H9 (cell line): Measurements from ENCODE around the gene S100P. TPM values are rescaled to one million over a fixed set of nuclear protein-coding genes. Genes with fewer than 3 reads are reported as not detected.

Experiments
- DNase-seq: peaks from one replicate; pipeline ENCODE4 v3.0.0-alpha.2; 2017
- H2AFZ ChIP-seq: one replicate; pipeline ENCODE4 v1.6.1; 2013; ENCODE audit warnings: mild to moderate bottlenecking, low read length, control low read depth, moderate library complexity
- H2AK5ac ChIP-seq: 2 replicates; pipeline ENCODE4 v1.6.1; 2013; ENCODE audit warnings: low read length, control low read depth, mixed read lengths; ENCODE audit not compliant: insufficient read length
- H2BK120ac ChIP-seq: one replicate; pipeline ENCODE4 v1.6.1; 2013; ENCODE audit warnings: low read depth, mild to moderate bottlenecking, low read length, control low read depth, inconsistent platforms; ENCODE audit not compliant: poor library complexity, severe bottlenecking
- H2BK12ac ChIP-seq: 2 replicates; pipeline ENCODE4 v1.6.1; 2013; ENCODE audit warnings: low read length, control low read depth, mixed read lengths, low read depth; ENCODE audit not compliant: insufficient read length
- H2BK15ac ChIP-seq: 2 replicates; pipeline ENCODE4 v1.6.1; 2013; ENCODE audit warnings: low read depth, low read length, control low read depth
- H2BK20ac ChIP-seq: one replicate; pipeline ENCODE4 v1.6.1; 2013; ENCODE audit warnings: low read depth, mild to moderate bottlenecking, low read length, control low read depth, inconsistent platforms; ENCODE audit not compliant: poor library complexity, severe bottlenecking
- H2BK5ac ChIP-seq: 2 replicates; pipeline ENCODE4 v1.6.1; 2013; ENCODE audit warnings: low read length, control low read depth, mixed read lengths; ENCODE audit not compliant: insufficient read length
- H3K14ac ChIP-seq: 2 replicates; pipeline ENCODE4 v1.6.1; 2013; ENCODE audit warnings: low read length, control low read depth; ENCODE audit not compliant: insufficient read depth
- H3K18ac ChIP-seq: 2 replicates; pipeline ENCODE4 v1.6.1; 2013; ENCODE audit warnings: low read depth, mild to moderate bottlenecking, mixed read lengths, low read length, control low read depth; ENCODE audit not compliant: insufficient read length
- H3K23ac ChIP-seq: 2 replicates; pipeline ENCODE4 v1.6.1; 2013; ENCODE audit warnings: low read length, control low read depth, mixed read lengths, low read depth; ENCODE audit not compliant: insufficient read length
- H3K23me2 ChIP-seq: 2 replicates; pipeline ENCODE4 v1.6.1; 2013; ENCODE audit warnings: low read depth, mild to moderate bottlenecking, mixed read lengths, low read length, control low read depth; ENCODE audit not compliant: insufficient read length, poor library complexity, severe bottlenecking
- H3K27ac ChIP-seq: 2 replicates; pipeline ENCODE4 v1.5.1; 2013; ENCODE audit warnings: low read length, control low read depth, mixed read lengths, low read depth; ENCODE audit not compliant: insufficient read length
- H3K27me3 ChIP-seq: 2 replicates; pipeline ENCODE4 v1.6.1; 2013; ENCODE audit warnings: low read length, control low read depth, inconsistent platforms; ENCODE audit not compliant: insufficient read depth
- H3K4ac ChIP-seq: 2 replicates; pipeline ENCODE4 v1.6.1; 2013; ENCODE audit warnings: low read depth, mild to moderate bottlenecking, control low read depth, inconsistent platforms, low read length, moderate library complexity
- H3K4me1 ChIP-seq: 2 replicates; pipeline ENCODE4 v1.6.1; 2013; ENCODE audit warnings: low read length, control low read depth, inconsistent platforms; ENCODE audit not compliant: insufficient read depth
- H3K4me2 ChIP-seq: 2 replicates; pipeline ENCODE4 v1.6.1; 2013; ENCODE audit warnings: low read length, control low read depth, mixed read lengths; ENCODE audit not compliant: insufficient read length, insufficient read depth
- H3K56ac ChIP-seq: 2 replicates; pipeline ENCODE4 v1.6.1; 2013; ENCODE audit warnings: low read depth, mild to moderate bottlenecking, mixed read lengths, low read length, control low read depth; ENCODE audit not compliant: insufficient read length
- H3K79me1 ChIP-seq: 2 replicates; pipeline ENCODE4 v1.6.1; 2013; ENCODE audit warnings: low read depth, mild to moderate bottlenecking, moderate library complexity, low read length, control low read depth, inconsistent platforms; ENCODE audit not compliant: insufficient read depth, poor library complexity, severe bottlenecking
- H3K79me2 ChIP-seq: 2 replicates; pipeline ENCODE4 v1.6.1; 2013; ENCODE audit warnings: low read length, control low read depth, inconsistent platforms; ENCODE audit not compliant: insufficient read depth
- H3K9ac ChIP-seq: 2 replicates; pipeline ENCODE4 v1.6.1; 2013; ENCODE audit warnings: low read length, control low read depth, mixed read lengths; ENCODE audit not compliant: insufficient read length; ENCODE audit errors: extremely low read depth
- H3K9me3 ChIP-seq: one replicate; pipeline ENCODE4 v1.6.1; 2013; ENCODE audit warnings: low read depth, low read length, inconsistent platforms; ENCODE audit not compliant: control insufficient read depth
- H3T11ph ChIP-seq: one replicate; pipeline ENCODE4 v1.6.1; 2013; ENCODE audit warnings: mild to moderate bottlenecking, low read length, control low read depth, inconsistent platforms
- H4K20me1 ChIP-seq: one replicate; pipeline ENCODE4 v1.6.1; 2013; ENCODE audit not compliant: control insufficient read depth, insufficient read length, insufficient read depth
- H4K5ac ChIP-seq: 2 replicates; pipeline ENCODE4 v1.6.1; 2013; ENCODE audit warnings: low read depth, mild to moderate bottlenecking, mixed read lengths, low read length, control low read depth; ENCODE audit not compliant: insufficient read length
- H4K8ac ChIP-seq: replicated peaks from 2 replicates; pipeline ENCODE4 v1.6.1; 2013; ENCODE audit warnings: low read length, control low read depth, mixed read lengths, low read depth; ENCODE audit not compliant: insufficient read length
- H4K91ac ChIP-seq: 2 replicates; pipeline ENCODE4 v1.6.1; 2013; ENCODE audit warnings: low read depth, mild to moderate bottlenecking, moderate library complexity, mixed read lengths, low read length, control low read depth; ENCODE audit not compliant: insufficient read length
- H3K27ac Mint-ChIP-seq, 3 experiments: 2 replicates in 2 of 3; 3 replicates in 1 of 3; pipeline ENCODE4 v1.8.0; 2020 to 2021; ENCODE audit warnings: mixed read lengths in 3 of 3, mild to moderate bottlenecking in 1 of 3, moderate library complexity in 1 of 3
- H3K27me3 Mint-ChIP-seq: 2 replicates; pipeline ENCODE4 v1.8.0; 2021; ENCODE audit warnings: low read depth, mild to moderate bottlenecking, moderate library complexity, mixed read lengths
- H3K36me3 Mint-ChIP-seq, 3 experiments: 2 replicates in 2 of 3; 3 replicates in 1 of 3; pipeline ENCODE4 v1.8.0; 2020 to 2021; ENCODE audit warnings: low read depth in 3 of 3, mixed read lengths in 3 of 3; ENCODE audit not compliant: insufficient read depth in 1 of 3
- H3K4me1 Mint-ChIP-seq, 2 experiments: 2 replicates each; pipeline ENCODE4 v1.8.0; 2020; ENCODE audit warnings: mixed read lengths in 2 of 2
- H3K4me3 Mint-ChIP-seq, 2 experiments: 2 replicates in 1 of 2; 3 replicates in 1 of 2; pipeline ENCODE4 v1.8.0; 2020 to 2021; ENCODE audit warnings: mild to moderate bottlenecking in 2 of 2, mixed read lengths in 2 of 2, moderate library complexity in 1 of 2
- H3K9me3 Mint-ChIP-seq, 2 experiments: 2 replicates in 1 of 2; 3 replicates in 1 of 2; pipeline ENCODE4 v1.8.0; 2020; ENCODE audit warnings: mild to moderate bottlenecking in 2 of 2, mixed read lengths in 2 of 2, moderate library complexity in 1 of 2
- WGBS: extraction: QIAGEN DNeasy Blood & Tissue Kit; methylation state at CpG from one replicate; pipeline ENCODE4 v1.1.7; 2013; ENCODE audit warnings: missing lambda C conversion rate, low lambda C conversion rate, mixed read lengths; ENCODE audit not compliant: insufficient read length; ENCODE audit errors: extremely low coverage; 5-methylcytosine and 5-hydroxymethylcytosine counted together
- total RNA-seq: library from RNA; stranded (reverse); gene quantifications from 2 replicates; pipeline ENCODE4 v1.2.1, GENCODE V29; 2021
- TF ChIP-seq, protein P1 (sequence below): fragments of 200-600 bp; sonication (generic); conservative IDR thresholded peaks from 3 replicates; pipeline ENCODE4 v1.8.0; 2021; ENCODE audit warnings: antibody characterized with exemption, mild to moderate bottlenecking

S100P gene
- total RNA-seq, 1 experiment from 2014 or later: not detected

- Histone ChIP-seq H3K23me2 (no peaks in the 10 kb centered on the region), H3K4me1 (no peaks in the 10 kb centered on the region), H3T11ph (no peak overlapping the region), H3K79me2 (no peaks in the 10 kb centered on the region), H4K8ac (no peak overlapping the region), H2BK20ac (no peak overlapping the region), H2BK15ac (no peak overlapping the region), H4K20me1 (peaks cover 2% of the 10 kb centered on the region), H2BK5ac (no peak overlapping the region), H3K79me1 (no peaks in the 10 kb centered on the region), H4K5ac (no peak overlapping the region), H3K27ac (no peak overlapping the region), H2BK12ac (no peak overlapping the region), H3K18ac (no peak overlapping the region), H3K4me2 (no peak overlapping the region), H2AFZ (no peak overlapping the region), H3K56ac (no peak overlapping the region), H3K4ac (no peak overlapping the region), H3K14ac (no peak overlapping the region), H3K23ac (no peak overlapping the region), H2BK120ac (no peak overlapping the region), H3K9me3 (no peaks in the 10 kb centered on the region), H2AK5ac (no peak overlapping the region), H3K27me3 (no peaks in the 10 kb centered on the region), H3K9ac (no peak overlapping the region), H4K91ac (no peak overlapping the region)
- Mint-ChIP-seq H3K4me3 (no peak overlapping the region), H3K9me3 (peaks cover 6 to 8% of the 10 kb centered on the region in 2 experiments; a peak in 2 of 5 replicates), H3K36me3 (no peaks in the 10 kb centered on the region; a peak in 1 of 7 replicates), H3K27ac (no peak overlapping the region), H3K27me3 (peaks cover 1% of the 10 kb centered on the region), H3K4me1 (0 out of 4 replicates have a peak, but pooled peaks cover 0 to 5% of the 10 kb centered on the region in 2 experiments)
- WGBS: no CpG with 5 or more reads among the region's 2 CpGs
- no peak for DNase-seq
- TF ChIP-seq, protein P1, sequence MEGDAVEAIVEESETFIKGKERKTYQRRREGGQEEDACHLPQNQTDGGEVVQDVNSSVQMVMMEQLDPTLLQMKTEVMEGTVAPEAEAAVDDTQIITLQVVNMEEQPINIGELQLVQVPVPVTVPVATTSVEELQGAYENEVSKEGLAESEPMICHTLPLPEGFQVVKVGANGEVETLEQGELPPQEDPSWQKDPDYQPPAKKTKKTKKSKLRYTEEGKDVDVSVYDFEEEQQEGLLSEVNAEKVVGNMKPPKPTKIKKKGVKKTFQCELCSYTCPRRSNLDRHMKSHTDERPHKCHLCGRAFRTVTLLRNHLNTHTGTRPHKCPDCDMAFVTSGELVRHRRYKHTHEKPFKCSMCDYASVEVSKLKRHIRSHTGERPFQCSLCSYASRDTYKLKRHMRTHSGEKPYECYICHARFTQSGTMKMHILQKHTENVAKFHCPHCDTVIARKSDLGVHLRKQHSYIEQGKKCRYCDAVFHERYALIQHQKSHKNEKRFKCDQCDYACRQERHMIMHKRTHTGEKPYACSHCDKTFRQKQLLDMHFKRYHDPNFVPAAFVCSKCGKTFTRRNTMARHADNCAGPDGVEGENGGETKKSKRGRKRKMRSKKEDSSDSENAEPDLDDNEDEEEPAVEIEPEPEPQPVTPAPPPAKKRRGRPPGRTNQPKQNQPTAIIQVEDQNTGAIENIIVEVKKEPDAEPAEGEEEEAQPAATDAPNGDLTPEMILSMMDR: no peak
Observed at GRCh38 chr4:6742507-6742906, 48.8 kb downstream of the S100P start.
